HepG2 (cell line): Measurements from ENCODE around the gene COG8. TPM values are rescaled to one million over a fixed set of nuclear protein-coding genes. Genes with fewer than 3 reads are reported as not detected.

Source experiments
- ATAC-seq: fragments of 200-7000 bp; cut with Tn5 transposase; 3 replicates; pipeline ENCODE4 v1.9.1; 2020; ENCODE audit warnings: mild to moderate bottlenecking, moderate library complexity
- BruUV-seq: library from RNA; stranded (reverse); fragments of 400-500 nt; replicated peaks from 2 replicates; lab custom pipeline; 2021; lab: Mats Ljungman, UMichigan
- CTCF ChIA-PET: fragments of 300-600 bp; formaldehyde crosslinking; extraction: SDS; loops from one replicate; lab custom pipeline; 2021; ENCODE audit warnings: low total read pairs, inconsistent platforms, low intra/inter-chr PET ratio; lab: Yijun Ruan, JAX
- POLR2A ChIA-PET: fragments of 350-600 bp; sonication (Branson Sonifier 250); formaldehyde crosslinking; loops from one replicate; lab custom pipeline; 2020; ENCODE audit warnings: antibody characterized with exemption, inconsistent platforms; lab: Yijun Ruan, JAX
- DNase-seq: peaks from one replicate; pipeline ENCODE4 v3.0.0-alpha.2; 2015; ENCODE audit warnings: low spot score
- FAIRE-seq: peaks from 3 replicates; lab custom pipeline; 2011; peaks lifted over from hg19 to GRCh38; lab: Jason Lieb, UNC
- H2AFZ ChIP-seq: one replicate; pipeline ENCODE4 v1.6.1; 2011; ENCODE audit warnings: low read length, inconsistent platforms
- H3K27ac ChIP-seq: fragments of 300-600 bp; 3 replicates; pipeline ENCODE4 v1.8.0; 2011; ENCODE audit warnings: mixed run types, mild to moderate bottlenecking, mixed read lengths, low read length, inconsistent platforms; ENCODE audit not compliant: insufficient read depth; ENCODE audit errors: extremely low read length
- H3K27me3 ChIP-seq, 2 experiments: fragments of 200-600 bp in 1 of 2; 2 replicates in 1 of 2; 3 replicates in 1 of 2; pipeline versions ENCODE4 v1.6.0 to v1.8.0; 2011; ENCODE audit warnings: low read length in 2 of 2, mild to moderate bottlenecking in 2 of 2, moderate library complexity in 2 of 2, inconsistent platforms in 1 of 2; ENCODE audit not compliant: insufficient read depth in 2 of 2, control insufficient read depth in 1 of 2
- H3K36me3 ChIP-seq, 2 experiments: fragments of 200-600 bp in 1 of 2; replicated peaks in 1 of 2; 2 replicates in 1 of 2; 3 replicates in 1 of 2; pipeline versions ENCODE4 v1.5.1 to v1.8.0; 2011; ENCODE audit warnings: low read length in 2 of 2, inconsistent platforms in 1 of 2; ENCODE audit not compliant: insufficient read depth in 2 of 2, control insufficient read depth in 1 of 2
- H3K4me1 ChIP-seq: 2 replicates; pipeline ENCODE4 v1.5.1; 2012; ENCODE audit warnings: low read length, inconsistent platforms; ENCODE audit not compliant: insufficient read depth
- H3K4me2 ChIP-seq: 2 replicates; pipeline ENCODE4 v1.6.0; 2011; ENCODE audit warnings: low read depth, low read length, inconsistent platforms
- H3K4me3 ChIP-seq, 3 experiments: fragments of 200-600 bp in 1 of 3; sonication (generic), shearing (Covaris generic) in 1 of 3; replicated peaks in 1 of 3; 2 replicates each; pipeline ENCODE4 v1.5.1; 2011 to 2016; ENCODE audit warnings: low read length in 3 of 3, inconsistent platforms in 2 of 3, low read depth in 2 of 3, mild to moderate bottlenecking in 2 of 3, control low read depth in 1 of 3, mixed read lengths in 1 of 3; ENCODE audit not compliant: insufficient read depth in 1 of 3
- H3K79me2 ChIP-seq: one replicate; pipeline ENCODE4 v1.6.1; 2011; ENCODE audit warnings: low read length, inconsistent platforms; ENCODE audit not compliant: insufficient read depth
- H3K9ac ChIP-seq: 2 replicates; pipeline ENCODE4 v1.6.0; 2011; ENCODE audit warnings: mild to moderate bottlenecking, low read depth, low read length, inconsistent platforms; ENCODE audit not compliant: insufficient read depth
- H3K9me3 ChIP-seq: 2 replicates; pipeline ENCODE4 v1.5.1; 2012; ENCODE audit warnings: mild to moderate bottlenecking, low read length
- H4K20me1 ChIP-seq: 2 replicates; pipeline ENCODE4 v1.6.0; 2011; ENCODE audit warnings: inconsistent platforms, mild to moderate bottlenecking, low read length, moderate library complexity; ENCODE audit not compliant: insufficient read depth
- AFF4 ChIP-seq: sonication (generic); formaldehyde crosslinking; IDR thresholded peaks from 2 replicates; pipeline ENCODE4 v1.4.0; 2020; ENCODE audit warnings: missing genetic modification reagents
- ATF2 ChIP-seq: sonication (generic); formaldehyde crosslinking; IDR thresholded peaks from 2 replicates; pipeline ENCODE4 v1.4.0; 2020; ENCODE audit warnings: missing genetic modification reagents
- CC2D1A ChIP-seq: sonication (generic); formaldehyde crosslinking; IDR thresholded peaks from 2 replicates; pipeline ENCODE4 v1.8.1; 2023; ENCODE audit warnings: mild to moderate bottlenecking, missing genetic modification reagents
- MAZ ChIP-seq, 2 experiments: sonication (generic) in 1 of 2; formaldehyde crosslinking in 1 of 2; IDR thresholded peaks; 2 replicates each; pipeline versions ENCODE4 v1.5.0 to v1.6.1; 2012 to 2020; ENCODE audit warnings: low read depth in 2 of 2, mild to moderate bottlenecking in 2 of 2, borderline replicate concordance in 1 of 2, improper control_type of control experiment in 1 of 2, low read length in 1 of 2, missing genetic modification reagents in 1 of 2, moderate library complexity in 1 of 2
- RBAK ChIP-seq: sonication (generic); formaldehyde crosslinking; IDR thresholded peaks from 2 replicates; pipeline ENCODE4 v1.5.1; 2020; ENCODE audit warnings: mild to moderate bottlenecking, missing genetic modification reagents
- SNAPC5 ChIP-seq: sonication (generic); formaldehyde crosslinking; IDR thresholded peaks from 2 replicates; pipeline ENCODE4 v1.8.1; 2023; ENCODE audit warnings: mild to moderate bottlenecking, missing genetic modification reagents, borderline replicate concordance
- SOX5 ChIP-seq: IDR thresholded peaks from 2 replicates; pipeline ENCODE4 v1.6.1; 2016; ENCODE audit warnings: borderline replicate concordance
- ZMYM2 ChIP-seq: sonication (generic); formaldehyde crosslinking; IDR thresholded peaks from 2 replicates; pipeline ENCODE4 v1.8.0; 2022; ENCODE audit warnings: mild to moderate bottlenecking, missing genetic modification reagents
- ZNF496 ChIP-seq: sonication (generic); formaldehyde crosslinking; IDR thresholded peaks from 2 replicates; pipeline ENCODE4 v1.8.1; 2023; ENCODE audit warnings: mild to moderate bottlenecking, moderate library complexity, missing genetic modification reagents; ENCODE audit not compliant: insufficient replicate concordance
- ZNF703 ChIP-seq: sonication (generic); formaldehyde crosslinking; IDR thresholded peaks from 2 replicates; pipeline ENCODE4 v1.5.1; 2020; ENCODE audit warnings: missing genetic modification reagents, mild to moderate bottlenecking, moderate library complexity, borderline replicate concordance
- WGBS: methylation state at CpG from one replicate; pipeline ENCODE4 v1.1.6; 2017; ENCODE audit warnings: low lambda C conversion rate; 5-methylcytosine and 5-hydroxymethylcytosine counted together
- in situ Hi-C: cut with HindIII; loops from 2 replicates; pipeline ENCODE4 v1.10.0; 2017; ENCODE audit warnings: low pct_unique_long_range_greater_than_20kb; ENCODE audit not compliant: extremely low pct_ligation_motif_present
- intact Hi-C: fragments of 100-400 bp; cut with micrococcal nuclease; formaldehyde crosslinking; loops from one replicate; pipeline ENCODE4 v1.10.0; 2022; ENCODE audit not compliant: unreplicated experiment
- polyA plus RNA-seq, 8 experiments: library from polyadenylated mRNA; depleted of rRNA in 3 of 8; stranded (reverse) in 7 of 8; unstranded in 1 of 8; fragments of >200 nt; fragmentation: Illumina TruSeq in 4 of 8; extraction: Trizol in 4 of 8; gene quantifications; 2 replicates each; pipeline versions ENCODE4 v1.2.1 to v1.2.3, GENCODE V29; 2011 to 2016; ENCODE audit warnings: low read depth in 4 of 8, missing spikeins in 1 of 8, mixed read lengths in 1 of 8; ENCODE audit not compliant: insufficient read depth in 1 of 8
- total RNA-seq, 5 experiments: library from RNA; depleted of rRNA; stranded (reverse); fragments of >200 nt; fragmentation: Illumina TruSeq; extraction: Trizol; gene quantifications; 2 replicates each; pipeline ENCODE4 v1.2.3, GENCODE V29; 2016; ENCODE audit warnings: low read depth in 1 of 5
- TF ChIP-seq, protein P1 (sequence below): sonication (generic); formaldehyde crosslinking; IDR thresholded peaks from 2 replicates; pipeline ENCODE4 v1.8.0; 2022; ENCODE audit warnings: mild to moderate bottlenecking, missing genetic modification reagents; ENCODE audit not compliant: insufficient replicate concordance
- TF ChIP-seq, protein P2 (sequence below): IDR thresholded peaks from 2 replicates; pipeline ENCODE4 v1.6.1; 2016; ENCODE audit warnings: missing biosample characterization, missing genetic modification reagents, low read depth

The COG8 gene
- total and polyA plus RNA-seq, 2 of the 13 experiments (the other 11 are each of a cell fraction or from before 2014, with no cell fraction given), result 45.5 to 52.1 TPM

DNA sequence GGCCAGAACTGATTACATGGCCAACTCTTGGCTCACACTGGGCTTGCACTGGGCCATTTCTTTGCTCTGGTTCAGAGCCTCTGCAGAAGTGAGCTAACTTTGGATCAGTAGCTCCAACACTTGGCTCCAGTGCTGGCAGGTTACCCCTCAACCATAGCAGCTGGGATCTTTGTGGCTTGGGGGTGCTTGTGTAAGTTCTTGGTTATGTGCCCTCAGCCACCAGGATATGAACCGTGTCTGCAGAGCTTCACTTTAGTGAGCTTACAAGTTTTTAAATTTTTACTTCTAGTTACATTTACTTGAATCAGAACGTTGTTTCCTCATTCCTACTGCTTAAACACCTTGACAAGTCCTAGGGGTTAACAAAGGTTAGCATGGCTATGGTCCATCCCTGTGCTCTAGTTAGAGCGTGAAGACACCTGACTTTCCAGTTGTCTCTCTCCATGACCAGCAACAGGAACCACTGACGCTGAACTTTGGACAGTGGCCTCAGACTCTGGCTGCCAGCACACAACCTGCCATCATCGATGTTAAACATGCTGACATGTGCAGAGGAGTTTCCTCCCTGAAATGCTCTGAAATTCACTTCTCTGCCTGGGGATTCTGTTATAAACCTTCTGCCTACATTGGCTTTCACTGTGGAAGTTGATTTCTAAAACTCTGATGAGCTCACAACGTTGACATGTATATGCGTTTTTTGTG lies 13.0 kb downstream of the COG8 start:
- CTCF ChIA-PET, result interaction anchor here (1.0 to 1.1 kb wide), 2 partner anchors 12 to 14 kb away, joined by 3 to 4 read pairs; partner anchors contain the start of gene NIP7
- H3K9ac ChIP-seq, result peak overlapping the region; percentile 45
- H3K9me3 ChIP-seq, result no peaks in the 10 kb centered on the region
- peak overlapping the region in 2 of 3 experiments; percentile 13 to 84; a peak in 4 of 6 replicates for H3K4me3 ChIP-seq
- POLR2A ChIA-PET, result interaction anchor here (0.7 to 5.8 kb wide), 6 partner anchors 9 to 25 kb away, joined by 3 to 52 read pairs (median 8); partner anchors contain the start of genes COG8, NIP7, TMED6 and VPS4A
- no peaks in the 10 kb centered on the region for H3K27me3 ChIP-seq
- 13% methylated on average over 7 of the region's 7 CpGs for WGBS
- peaks cover 60% of the 10 kb centered on the region for H3K4me1 ChIP-seq
- in situ Hi-C loops, result no loop called here
- H3K36me3 ChIP-seq, result peaks cover 24 to 46% of the 10 kb centered on the region in 2 experiments
- peak; percentile 94 for DNase-seq
- peak overlapping the region; percentile 68 for H3K27ac ChIP-seq
- H2AFZ ChIP-seq, result no peak overlapping the region
- ATAC-seq, result peak; percentile 51
- TSS peak; percentile 10 for BruUV-seq
- intact Hi-C loops, result loop anchor here (1.0 to 2.0 kb wide), 2 partner anchors 16 to 59 kb away; partner anchors contain the start of gene VPS4A
- peak; percentile 94 for FAIRE-seq
- H4K20me1 ChIP-seq, result peaks cover 35% of the 10 kb centered on the region
- H3K79me2 ChIP-seq, result peaks cover 62% of the 10 kb centered on the region
- peak overlapping the region; percentile 80 for H3K4me2 ChIP-seq
- TF ChIP-seq CC2D1A (CRISPR knock-in tag) (no peak), ATF2 (CRISPR knock-in tag) (peak; percentile 48; the same call in 1 of the 2 replicates), ZMYM2 (CRISPR knock-in tag) (peak; percentile 60; the same call in 1 of the 2 replicates), ZNF703 (CRISPR knock-in tag) (no peak), AFF4 (CRISPR knock-in tag) (0 out of 2 replicates have a peak, but pooled peaks have one; percentile 24), SOX5 (CRISPR knock-in tag) (peak; percentile 43; the same call in 1 of the 2 replicates), SNAPC5 (CRISPR knock-in tag) (no peak), ZNF496 (CRISPR knock-in tag) (no peak), MAZ (IDR thresholded peaks at IDR 0.05; ENCODE audit: borderline replicate concordance, low read depth, low read length) (no peak), MAZ (CRISPR knock-in tag; IDR thresholded peaks at IDR 0.05; ENCODE audit: low read depth) (peak; percentile 51; the same call in 1 of the 2 replicates), RBAK (CRISPR knock-in tag) (no peak)
- TF ChIP-seq, protein P1, sequence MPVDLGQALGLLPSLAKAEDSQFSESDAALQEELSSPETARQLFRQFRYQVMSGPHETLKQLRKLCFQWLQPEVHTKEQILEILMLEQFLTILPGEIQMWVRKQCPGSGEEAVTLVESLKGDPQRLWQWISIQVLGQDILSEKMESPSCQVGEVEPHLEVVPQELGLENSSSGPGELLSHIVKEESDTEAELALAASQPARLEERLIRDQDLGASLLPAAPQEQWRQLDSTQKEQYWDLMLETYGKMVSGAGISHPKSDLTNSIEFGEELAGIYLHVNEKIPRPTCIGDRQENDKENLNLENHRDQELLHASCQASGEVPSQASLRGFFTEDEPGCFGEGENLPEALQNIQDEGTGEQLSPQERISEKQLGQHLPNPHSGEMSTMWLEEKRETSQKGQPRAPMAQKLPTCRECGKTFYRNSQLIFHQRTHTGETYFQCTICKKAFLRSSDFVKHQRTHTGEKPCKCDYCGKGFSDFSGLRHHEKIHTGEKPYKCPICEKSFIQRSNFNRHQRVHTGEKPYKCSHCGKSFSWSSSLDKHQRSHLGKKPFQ (CRISPR knock-in tag), result no peak
- TF ChIP-seq, protein P2, sequence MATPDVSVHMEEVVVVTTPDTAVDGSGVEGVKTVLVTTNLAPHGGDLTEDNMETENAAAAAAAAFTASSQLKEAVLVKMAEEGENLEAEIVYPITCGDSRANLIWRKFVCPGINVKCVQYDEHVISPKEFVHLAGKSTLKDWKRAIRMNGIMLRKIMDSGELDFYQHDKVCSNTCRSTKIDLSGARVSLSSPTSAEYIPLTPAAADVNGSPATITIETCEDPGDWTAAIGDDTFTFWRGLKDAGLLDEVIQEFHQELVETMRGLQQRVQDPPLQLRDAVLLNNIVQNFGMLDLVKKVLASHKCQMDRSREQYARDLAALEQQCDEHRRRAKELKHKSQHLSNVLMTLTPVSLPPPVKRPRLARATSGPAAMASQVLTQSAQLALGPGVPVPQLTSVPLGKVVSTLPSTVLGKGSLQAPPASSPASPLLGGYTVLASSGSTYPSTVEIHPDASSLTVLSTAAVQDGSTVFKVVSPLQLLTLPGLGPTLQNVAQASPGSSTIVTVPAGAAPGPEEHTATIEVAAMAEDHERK, result no peak
